ENCODE data around the gene CERS6. TPM values are rescaled to one million over a fixed set of nuclear protein-coding genes. Genes with fewer than 3 reads are reported as not detected.

Gene CERS6
- total RNA-seq (2022; extraction: Qiagen RNA extraction), result 14.2 to 16.8 TPM (median 16.4 TPM) in 5 replicates

GRCh38 chr2:168455645-168456520 is at the start of gene CERS6:
CERS6 (plus strand) TSS chr2:168456272; CDS start chr2:168456449, 177 bp downstream.

GRCh38 chr2:168801961-168802858 is 346.1 kb downstream of the CERS6 start, which contains the start of gene NOSTRIN:
NOSTRIN (plus strand) TSS chr2:168802637; CDS start chr2:168802647, 10 bp downstream.

Other genes with a start within 250 kb of the CERS6 start
- gene STK39, start 208.7 kb upstream of the CERS6 start, total RNA-seq (2022; extraction: Qiagen RNA extraction), result 14.1 to 19.6 TPM (median 18.0 TPM) in 5 replicates

All from A549 treated with Mapracorat at 1 μM for 4 hours (cell line).